HG03159 (cell line): ENCODE results near the gene B4GALT3.

ENCODE experiments used
- ATAC-seq: cut with Tn5 transposase; IDR thresholded peaks from one replicate; pipeline ENCODE4 v1.9.1; 2021; ENCODE audit warnings: mild to moderate bottlenecking, moderate library complexity; ENCODE audit not compliant: unreplicated experiment

B4GALT3 gene

DNA sequence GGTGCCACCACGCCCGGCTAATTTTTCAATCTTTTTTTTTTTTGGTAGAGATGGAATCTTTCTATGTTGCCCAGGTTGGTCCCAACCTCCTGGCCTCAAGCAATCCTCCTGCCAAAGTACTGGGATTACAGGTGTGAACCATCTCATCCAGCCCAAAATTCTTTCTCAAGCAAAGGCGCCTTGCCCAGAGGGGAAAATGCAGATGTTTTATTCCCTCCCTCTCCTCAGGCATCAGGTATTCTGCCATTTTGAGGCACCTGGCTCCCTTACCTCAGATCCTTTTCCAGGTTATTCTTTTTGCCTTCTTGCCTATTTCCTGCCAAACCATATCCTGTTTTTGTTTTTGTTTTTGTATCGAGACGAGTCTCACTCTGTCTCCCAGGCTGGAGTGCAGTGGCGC is 11.1 kb upstream of the B4GALT3 start:
- no peak for ATAC-seq

DNA sequence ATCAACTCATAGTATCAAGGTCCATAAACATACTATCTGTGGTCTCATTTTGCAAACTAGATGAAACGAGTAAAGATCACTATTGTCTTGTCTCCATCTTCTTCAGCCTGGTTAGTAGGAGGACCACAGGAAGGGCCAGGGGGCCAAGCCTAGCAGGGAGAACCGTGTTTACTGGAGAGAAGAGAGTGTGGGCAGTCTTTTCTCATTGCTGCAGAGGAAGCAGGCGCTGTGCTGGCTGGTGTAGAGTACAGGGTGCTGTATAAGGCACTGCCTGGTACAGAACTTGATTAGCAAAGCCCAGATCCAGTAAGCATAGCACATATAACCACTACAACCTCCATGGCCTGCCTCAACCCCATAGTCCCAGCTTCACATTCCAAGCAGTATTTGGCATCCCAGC is 10.0 kb upstream of the B4GALT3 start:
- ATAC-seq = no peak

DNA sequence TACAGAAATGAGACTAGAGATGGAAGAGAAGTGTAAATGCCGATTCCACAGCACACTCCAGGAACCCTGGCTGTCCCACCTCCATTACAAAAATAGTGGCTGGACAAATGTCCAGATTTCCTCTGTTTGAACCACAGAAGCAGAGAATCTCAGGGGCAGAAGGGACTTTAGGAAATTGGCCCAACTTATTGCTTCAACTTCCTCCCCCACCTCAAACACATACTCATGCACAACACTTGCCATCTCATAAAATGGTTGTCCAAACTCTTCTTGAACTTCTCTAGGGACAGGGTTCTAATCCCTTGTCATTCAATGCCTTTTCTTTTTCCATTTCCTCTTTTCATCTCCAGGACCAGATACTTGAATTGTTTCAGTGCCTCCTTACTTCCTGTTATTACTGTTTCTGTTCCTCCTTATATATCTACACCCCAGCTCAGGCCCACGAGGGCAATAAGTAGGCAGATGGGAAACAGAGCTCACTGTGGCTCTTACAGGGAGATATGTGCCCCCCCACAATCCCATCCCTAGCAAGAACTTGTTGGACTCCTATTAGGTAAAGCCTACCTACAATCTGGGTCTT is 8.5 kb upstream of the B4GALT3 start:
- peak; percentile 23 for ATAC-seq

DNA sequence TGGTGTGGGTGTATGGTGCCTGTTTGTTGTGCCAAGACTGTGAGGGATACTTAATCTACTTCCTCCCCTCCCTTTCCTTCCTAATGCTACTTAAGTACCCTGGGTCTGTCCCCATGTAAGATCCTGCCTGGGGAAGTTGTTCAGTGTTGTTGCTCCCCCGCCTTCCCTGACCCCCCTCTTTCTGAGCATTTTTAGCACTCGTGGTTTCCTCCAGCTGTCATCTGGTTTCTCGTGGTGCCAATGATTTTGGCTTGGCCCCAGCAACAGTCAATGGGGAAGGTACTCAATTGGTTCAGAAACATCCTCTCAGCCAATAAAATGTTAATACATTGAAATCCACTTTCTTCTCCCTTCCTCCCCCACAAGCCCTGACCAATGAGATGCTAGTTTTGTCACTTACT is 8.0 kb upstream of the B4GALT3 start:
- ATAC-seq = peak; percentile 52

- peak; percentile 37 for ATAC-seq
Observed at GRCh38 chr1:161182214-161182613, 4.9 kb upstream of the B4GALT3 start.

GRCh38 chr1:161180639-161181038 is 3.3 kb upstream of the B4GALT3 start:
- no peak for ATAC-seq

- no peak for ATAC-seq
Observed at GRCh38 chr1:161179698-161180097, 2.4 kb upstream of the B4GALT3 start.

GRCh38 chr1:161177936-161178244 is 583 bp upstream of the B4GALT3 start:
- ATAC-seq = no peak

GRCh38 chr1:161176468-161177111 is 717 bp downstream of the B4GALT3 start:
- ATAC-seq = peak; percentile 12

- no peak for ATAC-seq
Observed at GRCh38 chr1:161175771-161176453, 1.4 kb downstream of the B4GALT3 start.

- no peak for ATAC-seq
Observed at GRCh38 chr1:161174911-161175310, 2.4 kb downstream of the B4GALT3 start.

DNA sequence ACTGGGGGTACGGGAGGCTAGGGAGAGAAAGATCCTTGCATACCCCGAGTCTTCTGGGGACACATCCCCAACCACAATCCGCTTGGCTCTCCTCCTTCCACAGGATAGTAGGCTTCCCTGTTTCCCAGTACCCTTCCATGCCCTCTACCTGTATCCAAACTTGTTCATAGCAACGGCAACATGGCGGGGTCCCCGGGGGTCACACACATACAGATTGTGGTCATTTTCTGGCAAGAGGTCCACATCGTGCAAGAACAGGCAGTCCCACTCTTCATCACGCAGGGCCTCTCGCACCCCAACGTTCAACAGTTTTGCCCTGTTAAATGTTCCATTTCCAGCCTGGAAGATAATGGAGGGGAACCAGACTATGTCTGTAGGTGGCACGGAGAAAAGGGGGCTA is 3.6 kb downstream of the B4GALT3 start:
- no peak for ATAC-seq

GRCh38 chr1:161172776-161173376 is 4.4 kb downstream of the B4GALT3 start:
- no peak for ATAC-seq

GRCh38 chr1:161172349-161172748 is 5.0 kb downstream of the B4GALT3 start:
- ATAC-seq = no peak

DNA sequence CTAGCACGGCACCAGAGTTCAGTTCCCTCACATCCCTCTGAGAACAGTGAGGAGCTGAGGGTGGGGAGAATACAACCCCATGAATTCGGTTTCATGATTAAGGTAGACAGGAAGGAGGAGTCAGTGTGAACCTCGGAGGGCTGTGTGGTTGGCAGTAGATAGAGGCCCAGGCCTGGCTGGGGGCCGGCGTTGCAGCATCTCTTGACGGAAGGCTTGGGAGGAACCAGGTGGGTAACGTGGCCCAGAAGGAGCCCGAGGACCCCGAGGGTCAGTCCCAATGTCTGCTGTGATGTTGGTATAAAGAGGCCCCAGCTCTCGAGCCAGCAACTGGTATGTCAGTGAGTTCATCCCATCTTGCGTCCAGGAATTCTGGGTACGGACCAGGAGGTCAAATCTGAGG is 5.6 kb downstream of the B4GALT3 start:
- no peak for ATAC-seq

- no peak for ATAC-seq
Observed at GRCh38 chr1:161171191-161171590, 6.1 kb downstream of the B4GALT3 start.

DNA sequence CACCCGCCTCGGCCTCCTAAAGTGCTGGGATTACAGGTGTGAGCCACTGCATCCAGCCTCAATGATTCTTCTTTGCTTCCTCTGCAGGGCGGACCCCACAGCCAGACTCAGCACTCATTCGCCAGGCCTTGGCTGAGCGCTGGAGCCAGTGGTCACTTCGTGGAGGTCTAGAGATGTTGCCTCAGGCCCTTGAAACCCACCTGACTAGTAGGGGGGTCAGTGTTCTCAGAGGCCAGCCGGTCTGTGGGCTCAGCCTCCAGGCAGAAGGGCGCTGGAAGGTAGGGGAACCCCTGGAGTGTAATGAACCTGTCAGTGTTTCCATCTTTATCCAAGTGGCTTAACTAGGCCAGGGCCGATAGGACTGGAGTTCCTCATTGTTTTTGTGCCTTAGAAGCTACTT is 8.4 kb downstream of the B4GALT3 start:
- ATAC-seq = no peak

- no peak for ATAC-seq
Observed at GRCh38 chr1:161166669-161167548, 10.4 kb downstream of the B4GALT3 start.

- ATAC-seq = peak; percentile 88
Observed at GRCh38 chr1:161165742-161166668, 11.3 kb downstream of the B4GALT3 start, which contains the start of gene PPOX. Gene PPOX, plus strand, starts transcription at chr1:161166426. Its CDS starts 422 bp downstream, at chr1:161166848.
